ENCODE measurements around the gene ZNF618.

- TF ChIP-seq, protein P1, sequence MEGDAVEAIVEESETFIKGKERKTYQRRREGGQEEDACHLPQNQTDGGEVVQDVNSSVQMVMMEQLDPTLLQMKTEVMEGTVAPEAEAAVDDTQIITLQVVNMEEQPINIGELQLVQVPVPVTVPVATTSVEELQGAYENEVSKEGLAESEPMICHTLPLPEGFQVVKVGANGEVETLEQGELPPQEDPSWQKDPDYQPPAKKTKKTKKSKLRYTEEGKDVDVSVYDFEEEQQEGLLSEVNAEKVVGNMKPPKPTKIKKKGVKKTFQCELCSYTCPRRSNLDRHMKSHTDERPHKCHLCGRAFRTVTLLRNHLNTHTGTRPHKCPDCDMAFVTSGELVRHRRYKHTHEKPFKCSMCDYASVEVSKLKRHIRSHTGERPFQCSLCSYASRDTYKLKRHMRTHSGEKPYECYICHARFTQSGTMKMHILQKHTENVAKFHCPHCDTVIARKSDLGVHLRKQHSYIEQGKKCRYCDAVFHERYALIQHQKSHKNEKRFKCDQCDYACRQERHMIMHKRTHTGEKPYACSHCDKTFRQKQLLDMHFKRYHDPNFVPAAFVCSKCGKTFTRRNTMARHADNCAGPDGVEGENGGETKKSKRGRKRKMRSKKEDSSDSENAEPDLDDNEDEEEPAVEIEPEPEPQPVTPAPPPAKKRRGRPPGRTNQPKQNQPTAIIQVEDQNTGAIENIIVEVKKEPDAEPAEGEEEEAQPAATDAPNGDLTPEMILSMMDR (IDR thresholded peaks at IDR 0.05) = no peak
- TF ChIP-seq ZNF317 (CRISPR knock-in tag; IDR thresholded peaks at IDR 0.05; ENCODE audit: borderline replicate concordance, low read depth) (no peak), CREB1 (CRISPR knock-in tag; IDR thresholded peaks at IDR 0.05) (no peak), TEAD4 (CRISPR knock-in tag; IDR thresholded peaks at IDR 0.05) (no peak), NFYB (CRISPR knock-in tag; conservative IDR thresholded peaks at IDR 0.05; ENCODE audit: low read depth) (no peak)
- TF ChIP-seq, protein P2, sequence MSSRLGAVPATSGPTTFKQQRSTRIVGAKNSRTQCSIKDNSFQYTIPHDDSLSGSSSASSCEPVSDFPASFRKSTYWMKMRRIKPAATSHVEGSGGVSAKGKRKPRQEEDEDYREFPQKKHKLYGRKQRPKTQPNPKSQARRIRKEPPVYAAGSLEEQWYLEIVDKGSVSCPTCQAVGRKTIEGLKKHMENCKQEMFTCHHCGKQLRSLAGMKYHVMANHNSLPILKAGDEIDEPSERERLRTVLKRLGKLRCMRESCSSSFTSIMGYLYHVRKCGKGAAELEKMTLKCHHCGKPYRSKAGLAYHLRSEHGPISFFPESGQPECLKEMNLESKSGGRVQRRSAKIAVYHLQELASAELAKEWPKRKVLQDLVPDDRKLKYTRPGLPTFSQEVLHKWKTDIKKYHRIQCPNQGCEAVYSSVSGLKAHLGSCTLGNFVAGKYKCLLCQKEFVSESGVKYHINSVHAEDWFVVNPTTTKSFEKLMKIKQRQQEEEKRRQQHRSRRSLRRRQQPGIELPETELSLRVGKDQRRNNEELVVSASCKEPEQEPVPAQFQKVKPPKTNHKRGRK (CRISPR knock-in tag; IDR thresholded peaks at IDR 0.05; ENCODE audit: borderline replicate concordance) = no peak
- TF ChIP-seq, protein P3, sequence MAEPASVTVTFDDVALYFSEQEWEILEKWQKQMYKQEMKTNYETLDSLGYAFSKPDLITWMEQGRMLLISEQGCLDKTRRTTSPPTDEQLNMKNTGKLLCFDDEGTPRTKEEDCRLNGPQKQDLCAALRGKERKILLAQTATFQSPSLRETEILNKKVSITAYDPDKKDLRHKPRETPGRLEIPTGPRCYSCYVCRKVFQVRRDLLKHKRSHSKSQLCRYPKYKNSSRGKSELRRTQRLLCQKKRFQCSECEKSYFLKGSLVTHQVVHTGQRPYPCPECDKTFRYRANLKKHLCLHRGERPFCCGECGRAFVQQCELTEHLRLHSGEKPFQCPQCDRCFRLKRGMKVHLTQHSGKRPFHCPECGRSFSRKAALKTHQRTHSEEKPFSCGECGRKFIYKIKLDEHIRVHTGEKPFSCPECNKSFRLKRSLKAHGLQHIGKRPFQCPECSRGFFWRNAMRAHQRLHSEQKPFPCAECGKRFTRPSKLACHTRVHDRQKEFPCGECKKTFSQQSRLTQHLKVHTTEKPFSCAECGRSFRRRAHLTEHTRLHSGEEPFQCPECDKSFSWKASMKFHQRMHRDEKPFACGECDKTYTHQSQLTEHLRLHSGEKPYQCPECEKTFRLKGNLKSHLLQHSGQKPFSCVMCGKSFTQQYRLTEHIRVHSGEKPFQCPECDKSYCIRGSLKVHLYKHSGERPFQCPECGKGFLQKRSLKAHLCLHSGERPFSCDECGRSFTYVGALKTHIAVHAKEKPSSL (CRISPR knock-in tag; conservative IDR thresholded peaks at IDR 0.05) = no peak
- TF ChIP-seq, protein P4, sequence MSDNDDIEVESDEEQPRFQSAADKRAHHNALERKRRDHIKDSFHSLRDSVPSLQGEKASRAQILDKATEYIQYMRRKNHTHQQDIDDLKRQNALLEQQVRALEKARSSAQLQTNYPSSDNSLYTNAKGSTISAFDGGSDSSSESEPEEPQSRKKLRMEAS (CRISPR knock-in tag; IDR thresholded peaks at IDR 0.05) = no peak
- TF ChIP-seq, protein P5, sequence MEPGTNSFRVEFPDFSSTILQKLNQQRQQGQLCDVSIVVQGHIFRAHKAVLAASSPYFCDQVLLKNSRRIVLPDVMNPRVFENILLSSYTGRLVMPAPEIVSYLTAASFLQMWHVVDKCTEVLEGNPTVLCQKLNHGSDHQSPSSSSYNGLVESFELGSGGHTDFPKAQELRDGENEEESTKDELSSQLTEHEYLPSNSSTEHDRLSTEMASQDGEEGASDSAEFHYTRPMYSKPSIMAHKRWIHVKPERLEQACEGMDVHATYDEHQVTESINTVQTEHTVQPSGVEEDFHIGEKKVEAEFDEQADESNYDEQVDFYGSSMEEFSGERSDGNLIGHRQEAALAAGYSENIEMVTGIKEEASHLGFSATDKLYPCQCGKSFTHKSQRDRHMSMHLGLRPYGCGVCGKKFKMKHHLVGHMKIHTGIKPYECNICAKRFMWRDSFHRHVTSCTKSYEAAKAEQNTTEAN (CRISPR knock-in tag; IDR thresholded peaks at IDR 0.05) = no peak
Observed at GRCh38 chr9:114092336-114092735, 216.2 kb downstream of the ZNF618 start.
